Measurements from ENCODE around the gene ZCCHC17. TPM values are rescaled to one million over a fixed set of nuclear protein-coding genes. Genes with fewer than 3 reads are reported as not detected.

Gene ZCCHC17
- total RNA-seq, 4 donors from 2014 or later = 23.3 to 36.8 (median 25.0) TPM

GRCh38 chr1:31366796-31367195 is 70.0 kb downstream of the ZCCHC17 start:
- no peaks in the 10 kb centered on the region for H3K9me3 ChIP-seq
- peaks cover 0 to 6% of the 10 kb centered on the region in 2 donors for H3K4me1 ChIP-seq
- H3K4me3 ChIP-seq = no peak overlapping the region
- intact Hi-C loops (cut with DNase I; ENCODE audit: low total_unique reads) = no loop called here
- no peak for DNase-seq
- no peaks in the 10 kb centered on the region for H3K36me3 ChIP-seq
- TF ChIP-seq POLR2A (IDR thresholded peaks at IDR 0.05) = no peak
- TF ChIP-seq CTCF (IDR thresholded peaks at IDR 0.05) = no peak
- H3K27me3 ChIP-seq = no peaks in the 10 kb centered on the region
- no peak overlapping the region for H3K27ac ChIP-seq

GRCh38 chr1:31368611-31369107 is 71.8 kb downstream of the ZCCHC17 start:
- no peaks in the 10 kb centered on the region for H3K27me3 ChIP-seq
- H3K27ac ChIP-seq = peak overlapping the region; percentile 31 to 33
- no peak overlapping the region for H3K4me3 ChIP-seq
- no peaks in the 10 kb centered on the region for H3K36me3 ChIP-seq
- no peak for TF ChIP-seq POLR2A (IDR thresholded peaks at IDR 0.05)
- TF ChIP-seq CTCF (IDR thresholded peaks at IDR 0.05) = no peak
- H3K9me3 ChIP-seq = no peaks in the 10 kb centered on the region
- DNase-seq = peak in 1 of 2 donors; percentile 24
- peaks cover 0 to 6% of the 10 kb centered on the region in 2 donors for H3K4me1 ChIP-seq
- intact Hi-C loops (cut with DNase I; ENCODE audit: low total_unique reads) = no loop called here

GRCh38 chr1:31370021-31370420 is 73.2 kb downstream of the ZCCHC17 start:
- Histone ChIP-seq H3K27me3 (no peaks in the 10 kb centered on the region), H3K27ac (no peak overlapping the region), H3K36me3 (no peaks in the 10 kb centered on the region), H3K4me1 (peaks cover 6% of the 10 kb centered on the region in 2 donors), H3K9me3 (no peaks in the 10 kb centered on the region), H3K4me3 (no peak overlapping the region)
- no peak for DNase-seq
- TF ChIP-seq POLR2A (IDR thresholded peaks at IDR 0.05) (no peak), CTCF (IDR thresholded peaks at IDR 0.05) (no peak)
- intact Hi-C loops (cut with DNase I; ENCODE audit: low total_unique reads) = no loop called here

- H3K4me3 ChIP-seq = no peak overlapping the region
- H3K36me3 ChIP-seq = no peaks in the 10 kb centered on the region
- no peak for DNase-seq
- H3K4me1 ChIP-seq = peaks cover 6% of the 10 kb centered on the region in 2 donors
- no peak for TF ChIP-seq POLR2A (IDR thresholded peaks at IDR 0.05)
- no peaks in the 10 kb centered on the region for H3K27me3 ChIP-seq
- no peak overlapping the region for H3K27ac ChIP-seq
- H3K9me3 ChIP-seq = no peaks in the 10 kb centered on the region
- intact Hi-C loops (cut with DNase I; ENCODE audit: low total_unique reads) = no loop called here
Observed at GRCh38 chr1:31370565-31370964, 73.7 kb downstream of the ZCCHC17 start.

- DNase-seq = no peak
- H3K4me3 ChIP-seq = peak overlapping the region in 1 of 2 donors; percentile 39
- no peaks in the 10 kb centered on the region for H3K27me3 ChIP-seq
- TF ChIP-seq POLR2A (IDR thresholded peaks at IDR 0.05) = no peak
- no peak for TF ChIP-seq CTCF (IDR thresholded peaks at IDR 0.05)
- intact Hi-C loops (cut with DNase I; ENCODE audit: low total_unique reads) = no loop called here
- no peaks in the 10 kb centered on the region for H3K9me3 ChIP-seq
- H3K27ac ChIP-seq = peak overlapping the region; percentile 87 to 88
- peaks cover 6% of the 10 kb centered on the region in 2 donors for H3K4me1 ChIP-seq
- H3K36me3 ChIP-seq = no peaks in the 10 kb centered on the region
Observed at GRCh38 chr1:31371121-31371959, 74.5 kb downstream of the ZCCHC17 start.
